ENCODE data around the gene RAE1.
"Not testable (repeated sequence)": the region's sequence is repeated elsewhere in the genome, so short reads cannot be mapped to it uniquely, and the experiment has no call there.

DNA sequence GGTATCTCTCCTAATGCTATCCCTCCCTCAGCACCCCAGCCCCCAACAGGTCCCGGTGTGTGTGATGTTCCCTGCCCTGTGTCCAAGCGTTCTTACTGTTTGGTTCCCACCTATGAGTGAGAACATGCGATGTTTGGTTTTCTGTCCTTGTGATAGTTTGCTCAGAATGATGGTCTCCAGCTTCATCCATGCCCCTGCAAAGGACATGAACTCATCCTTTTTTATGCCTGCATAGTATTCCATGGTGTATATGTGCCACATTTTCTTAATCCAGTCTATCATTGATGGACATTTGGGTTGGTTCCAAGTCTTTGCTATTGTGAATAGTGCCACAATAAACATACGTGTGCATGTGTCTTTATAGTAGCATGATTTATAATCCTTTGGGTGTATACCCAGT lies 68.4 kb downstream of the RAE1 start:
- TF ChIP-seq, protein P1, sequence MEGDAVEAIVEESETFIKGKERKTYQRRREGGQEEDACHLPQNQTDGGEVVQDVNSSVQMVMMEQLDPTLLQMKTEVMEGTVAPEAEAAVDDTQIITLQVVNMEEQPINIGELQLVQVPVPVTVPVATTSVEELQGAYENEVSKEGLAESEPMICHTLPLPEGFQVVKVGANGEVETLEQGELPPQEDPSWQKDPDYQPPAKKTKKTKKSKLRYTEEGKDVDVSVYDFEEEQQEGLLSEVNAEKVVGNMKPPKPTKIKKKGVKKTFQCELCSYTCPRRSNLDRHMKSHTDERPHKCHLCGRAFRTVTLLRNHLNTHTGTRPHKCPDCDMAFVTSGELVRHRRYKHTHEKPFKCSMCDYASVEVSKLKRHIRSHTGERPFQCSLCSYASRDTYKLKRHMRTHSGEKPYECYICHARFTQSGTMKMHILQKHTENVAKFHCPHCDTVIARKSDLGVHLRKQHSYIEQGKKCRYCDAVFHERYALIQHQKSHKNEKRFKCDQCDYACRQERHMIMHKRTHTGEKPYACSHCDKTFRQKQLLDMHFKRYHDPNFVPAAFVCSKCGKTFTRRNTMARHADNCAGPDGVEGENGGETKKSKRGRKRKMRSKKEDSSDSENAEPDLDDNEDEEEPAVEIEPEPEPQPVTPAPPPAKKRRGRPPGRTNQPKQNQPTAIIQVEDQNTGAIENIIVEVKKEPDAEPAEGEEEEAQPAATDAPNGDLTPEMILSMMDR (IDR thresholded peaks at IDR 0.05): not testable (repeated sequence)
- TF ChIP-seq POLR2AphosphoS5 (IDR thresholded peaks at IDR 0.05; ENCODE audit: insufficient read depth in 1 of 2, low read depth in 1 of 2); POLR2A (IDR thresholded peaks at IDR 0.05): not testable (repeated sequence)

Data from vagina (tissue), 2 donors.